ENCODE measurements around the gene ALDH1L1.

ALDH1L1 gene

DNA sequence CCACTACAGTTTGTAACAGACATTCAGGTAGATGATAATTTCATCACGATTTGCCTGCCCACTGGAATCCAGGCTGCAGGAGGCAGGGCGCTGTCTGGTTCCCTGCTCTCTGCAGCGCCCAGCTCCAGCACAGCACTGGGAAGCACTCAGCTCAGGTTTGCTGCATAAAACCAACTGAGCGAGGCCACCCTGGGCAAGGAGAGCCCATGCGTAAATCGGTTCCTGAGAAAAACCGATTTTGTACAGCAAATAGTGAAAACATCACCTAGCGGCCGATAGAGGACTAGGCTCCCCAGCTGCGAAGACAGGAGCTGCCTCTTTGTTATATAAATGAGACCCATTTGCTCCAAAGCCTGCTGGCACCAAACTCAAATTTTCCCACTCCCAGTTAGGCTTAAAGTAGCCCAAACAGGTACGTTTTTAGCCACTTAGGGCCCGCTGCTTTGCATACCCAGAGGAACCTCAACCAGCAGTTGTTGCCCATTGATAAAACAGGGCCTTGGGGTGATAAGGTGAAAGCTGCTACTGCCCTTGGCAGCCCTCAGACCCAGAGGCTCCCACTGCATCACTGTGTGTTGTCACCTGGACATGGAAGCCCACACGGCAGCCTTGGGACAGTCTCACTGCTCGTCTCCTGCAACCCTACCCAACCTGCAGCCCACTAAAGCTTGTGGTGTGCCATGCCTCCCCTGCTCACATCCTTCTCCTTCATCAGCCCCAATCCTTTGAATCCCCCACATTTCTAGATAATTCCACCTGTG lies 47.5 kb downstream of the ALDH1L1 start:
- no peak for DNase-seq

DNA sequence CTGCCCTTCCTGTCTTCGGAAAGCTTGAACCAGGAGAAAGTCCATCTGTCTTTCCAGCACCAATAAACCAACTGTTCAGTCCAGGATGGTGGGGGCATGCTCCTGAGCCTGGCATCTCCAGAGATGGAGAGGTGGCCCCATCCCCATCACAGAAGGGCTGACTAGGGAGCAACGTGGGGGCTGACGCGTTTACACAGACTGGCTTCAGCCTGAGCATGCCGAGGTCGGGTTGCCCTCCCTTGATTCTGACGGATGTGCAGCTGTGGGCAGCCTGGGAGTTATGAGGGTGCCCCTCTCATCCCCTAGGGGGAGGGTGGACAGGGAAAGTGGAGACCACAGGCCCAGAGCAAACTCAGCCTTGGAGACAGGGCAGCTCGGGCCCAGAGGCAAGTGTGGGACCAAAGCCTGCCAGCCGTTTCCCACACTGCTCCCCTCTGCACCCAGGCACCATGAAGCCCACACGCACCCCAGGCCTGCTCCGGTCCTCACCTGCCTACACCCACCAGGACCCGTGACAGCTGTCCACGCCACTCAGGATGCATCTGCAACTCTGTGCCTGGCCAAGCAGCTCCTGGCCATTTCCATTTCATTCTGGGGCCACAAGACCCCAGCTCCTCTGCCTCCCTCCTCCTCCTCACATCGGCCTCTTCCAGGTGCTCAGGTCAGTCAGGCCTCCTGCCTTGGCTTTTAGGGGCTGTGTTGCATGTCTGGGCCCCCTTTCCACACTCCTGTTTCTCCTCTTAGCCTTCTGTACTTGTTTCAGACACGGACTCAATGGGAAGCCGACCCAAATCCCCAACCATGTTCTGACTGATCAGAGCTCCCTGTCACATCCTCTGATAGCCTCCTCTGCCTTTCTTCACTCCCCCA lies 48.3 kb downstream of the ALDH1L1 start:
- no peak for DNase-seq

DNA sequence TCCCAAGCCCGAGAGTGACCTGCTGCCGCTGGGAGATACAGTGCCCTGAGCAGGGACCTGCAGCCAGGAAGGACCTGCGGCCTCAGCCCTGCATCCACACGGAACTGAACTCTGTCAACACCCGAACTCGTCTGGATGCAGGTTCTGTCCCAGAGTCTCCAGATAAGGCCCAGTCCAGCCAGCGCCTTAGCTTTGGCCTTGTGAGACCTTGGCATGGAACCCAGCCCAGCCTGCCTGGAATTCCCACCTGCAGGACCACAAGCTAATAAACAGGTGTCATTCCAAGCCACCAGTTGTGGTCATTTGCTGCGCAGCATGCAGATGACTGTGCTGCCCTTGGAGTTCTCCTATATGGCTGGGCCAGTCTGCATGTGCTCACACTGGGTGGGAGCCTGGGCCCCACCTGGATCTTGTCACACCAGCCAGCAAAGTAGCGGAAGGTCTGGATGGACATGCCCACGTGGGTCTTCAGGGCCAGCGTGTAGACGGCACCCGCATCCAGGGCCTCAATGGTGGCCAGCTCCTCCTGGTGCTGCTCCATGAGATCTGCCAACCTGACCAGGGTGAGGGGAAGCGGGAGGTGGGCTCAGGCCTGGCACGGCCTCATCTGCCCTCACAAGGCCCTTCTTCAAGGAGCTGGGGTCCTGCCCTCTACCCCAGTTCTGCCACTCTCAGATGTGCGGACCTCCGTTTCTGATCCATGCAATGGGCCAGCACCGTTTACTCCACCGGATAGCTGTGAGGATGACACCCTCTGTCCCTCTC lies 49.2 kb downstream of the ALDH1L1 start:
- DNase-seq: no peak

DNA sequence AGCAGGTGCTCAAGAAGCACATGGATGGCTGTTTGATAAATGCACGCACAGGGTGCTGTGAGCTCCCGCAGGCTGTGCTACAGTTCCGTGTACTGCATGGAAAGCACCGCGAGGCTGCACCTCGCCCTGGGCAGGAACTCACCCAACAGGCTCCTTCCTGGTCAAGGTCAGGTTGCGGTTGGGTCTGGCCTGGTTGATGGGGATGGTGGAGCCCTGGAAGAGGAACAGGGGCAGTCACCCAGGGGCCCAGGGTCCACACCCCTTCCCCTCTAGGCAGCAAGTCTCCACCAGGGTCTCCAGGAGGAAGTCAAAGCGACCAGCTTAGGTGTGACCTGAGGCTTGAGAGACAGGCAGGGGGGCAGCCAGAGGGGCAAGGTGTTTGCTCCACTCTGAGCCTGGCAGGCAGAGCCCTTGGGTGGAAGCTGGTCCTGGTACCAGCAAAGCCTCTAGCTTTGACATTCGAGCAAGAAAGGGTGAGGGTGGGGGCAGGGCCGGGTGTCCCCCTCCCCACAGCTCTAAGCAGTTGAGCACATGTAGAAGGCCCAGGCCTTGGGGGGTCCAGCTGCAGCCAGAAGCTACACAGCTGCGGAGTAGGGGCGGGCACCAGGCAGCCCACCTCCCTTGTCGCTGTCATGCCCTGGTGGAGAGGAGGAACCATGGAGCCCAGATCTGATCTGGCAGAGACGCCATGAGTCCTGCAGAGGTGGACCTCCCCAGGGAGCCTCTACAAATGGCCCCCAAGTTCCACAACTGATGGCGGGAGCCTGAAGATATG lies 50.1 kb downstream of the ALDH1L1 start:
- DNase-seq: no peak

DNA sequence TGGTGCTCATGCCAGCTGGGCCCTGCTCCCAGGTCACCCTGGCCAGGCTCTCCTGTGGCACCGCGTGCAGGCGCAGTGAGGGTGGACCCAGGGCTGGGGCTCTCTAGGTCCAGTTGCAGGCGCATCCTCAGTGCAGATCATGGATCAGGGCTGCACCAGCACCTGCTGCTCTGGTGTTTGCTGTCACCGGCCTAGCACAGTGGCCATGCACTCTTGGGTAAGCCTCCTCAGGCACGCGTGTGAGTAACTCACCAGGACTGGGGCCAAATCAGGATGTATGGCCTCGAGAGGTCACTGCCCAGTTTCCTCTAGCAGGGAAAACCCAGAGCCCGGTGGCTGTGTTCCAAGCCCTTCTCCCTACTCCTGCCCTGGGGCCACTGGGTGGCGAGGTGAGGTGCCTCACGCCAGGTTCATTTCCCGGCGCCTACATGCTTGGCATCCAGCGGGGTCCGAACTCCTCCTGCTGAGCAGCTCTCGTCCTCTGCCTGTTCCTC lies 50.9 kb downstream of the ALDH1L1 start:
- no peak for DNase-seq

DNA sequence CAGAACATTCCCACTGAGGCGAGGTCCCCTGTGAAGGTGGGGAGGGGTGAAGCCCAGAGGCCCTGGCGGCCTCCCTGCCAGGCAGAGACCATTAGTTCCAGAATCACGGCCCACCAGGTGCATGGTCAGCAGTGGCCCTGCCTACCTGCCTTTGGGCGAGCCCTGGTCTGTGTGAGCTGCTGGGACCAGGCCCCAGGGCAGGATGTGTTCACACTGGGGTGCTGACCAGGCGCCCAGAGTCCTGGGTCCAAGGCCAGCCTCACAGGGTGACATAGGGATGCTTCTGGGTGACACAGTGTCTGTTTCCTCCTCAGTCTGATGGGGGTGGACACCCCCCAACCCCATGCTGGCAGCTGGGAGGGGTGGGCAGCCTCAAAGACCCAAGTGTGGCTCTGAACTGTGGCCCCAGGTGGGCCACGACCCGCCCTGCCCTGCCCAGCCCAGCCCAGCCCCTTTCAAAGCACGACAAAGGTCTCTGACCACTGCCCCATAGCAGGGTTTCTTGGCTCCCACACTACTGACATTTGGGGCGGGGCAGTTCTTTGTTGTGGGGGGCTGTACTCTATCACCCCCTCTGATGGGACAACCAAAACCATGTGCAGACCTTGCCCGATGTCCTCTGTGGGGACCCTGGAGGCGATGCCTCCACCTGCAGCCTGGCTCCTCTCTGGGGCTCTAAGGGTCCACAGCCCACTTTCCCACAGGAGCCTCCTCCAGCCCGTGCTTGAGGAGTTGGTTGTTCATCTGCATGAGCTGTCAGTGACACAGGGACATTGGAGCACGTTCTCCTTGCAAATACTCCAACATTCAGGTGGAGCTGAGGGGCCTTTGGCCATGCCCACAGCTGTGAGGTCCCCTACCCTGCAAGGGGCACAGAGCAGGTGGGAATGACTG lies 51.6 kb downstream of the ALDH1L1 start:
- DNase-seq: no peak

DNA sequence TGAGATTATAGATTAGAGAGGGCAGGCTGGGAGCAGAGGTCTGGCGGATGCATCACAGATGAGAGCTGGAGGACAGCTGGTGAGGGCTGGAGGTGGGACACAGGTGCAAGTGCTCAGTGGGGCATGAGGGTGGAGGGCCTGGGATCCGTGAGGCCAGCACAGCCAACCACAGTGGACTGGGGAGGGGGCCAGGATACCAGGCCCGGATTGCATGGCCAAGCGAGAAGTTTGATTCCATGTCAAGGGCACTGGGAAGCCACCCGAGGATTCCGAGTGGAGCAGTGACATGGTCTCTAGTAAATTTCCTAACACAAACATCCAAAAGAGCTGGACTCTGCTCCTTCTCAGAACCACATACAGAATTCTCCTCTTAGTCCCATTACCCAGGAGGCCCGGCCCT lies 52.5 kb downstream of the ALDH1L1 start:
- no peak for DNase-seq

DNA sequence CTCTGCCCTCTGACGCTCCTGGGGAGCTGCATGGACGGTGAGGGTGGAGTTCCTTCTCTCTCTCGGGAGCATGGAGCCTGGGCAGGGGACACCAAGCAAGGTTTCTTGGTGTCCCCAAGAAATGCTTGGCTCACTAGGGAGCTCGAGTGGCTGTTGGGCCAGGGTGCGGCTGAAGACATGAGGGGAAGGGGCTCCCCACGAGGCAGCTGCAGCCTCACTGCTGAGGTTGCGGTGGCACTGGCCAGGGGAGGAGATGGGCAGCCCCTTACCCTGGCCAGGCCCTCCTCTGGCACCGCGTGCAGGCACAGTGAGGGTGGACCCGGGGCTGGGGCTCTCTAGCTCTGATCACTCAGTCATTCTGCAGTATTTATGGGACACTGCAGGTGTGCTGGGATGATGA lies 52.9 kb downstream of the ALDH1L1 start:
- DNase-seq: no peak

DNA sequence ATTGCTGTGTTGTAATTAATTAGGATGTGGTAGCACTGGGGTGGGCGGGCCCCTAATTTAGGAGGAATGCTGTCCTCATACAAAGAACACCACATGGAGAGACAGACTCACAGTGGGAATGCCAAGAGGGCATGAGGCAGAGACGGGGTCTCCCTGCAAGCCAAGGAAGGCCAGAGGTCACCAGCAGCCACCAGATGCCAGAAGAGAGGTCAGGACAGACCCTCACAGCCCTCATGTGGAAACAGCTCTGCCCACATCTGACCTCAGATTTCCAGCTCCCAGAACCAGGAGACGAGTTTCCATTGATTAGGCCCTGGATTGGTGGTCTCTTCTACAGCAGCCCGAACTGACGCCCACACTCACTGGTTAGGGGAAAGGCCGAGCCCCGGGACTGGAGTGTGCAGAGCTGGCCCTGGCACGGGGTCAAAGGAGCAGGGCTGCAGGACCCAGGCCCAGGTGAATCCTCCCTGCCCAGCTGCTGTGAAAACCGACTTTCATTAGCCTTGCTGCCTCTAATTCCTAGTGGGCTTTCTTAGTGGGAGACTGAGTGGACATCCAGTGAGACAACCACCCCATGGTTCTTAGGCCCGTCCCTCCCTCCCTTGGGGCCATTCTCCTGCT lies 53.5 kb downstream of the ALDH1L1 start:
- no peak for DNase-seq

DNA sequence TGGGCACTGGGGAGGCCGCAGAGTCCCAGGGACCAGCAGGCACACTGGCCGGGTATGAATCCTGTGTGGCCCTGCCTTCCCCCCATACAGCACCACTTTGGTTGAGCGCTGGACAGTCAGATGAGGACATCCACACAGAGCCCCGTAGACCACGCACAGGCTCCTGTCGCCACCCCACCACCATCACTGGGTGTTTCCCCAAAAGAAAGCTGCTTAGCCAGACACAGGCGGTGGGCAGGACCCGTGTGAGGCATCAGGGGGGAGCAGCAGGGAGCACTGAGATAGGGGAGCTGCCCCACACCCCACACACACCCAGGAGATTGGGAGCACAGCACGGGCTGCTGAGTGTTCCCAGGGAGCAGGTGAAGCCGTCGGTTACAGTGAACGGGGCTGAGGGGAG lies 54.1 kb downstream of the ALDH1L1 start:
- DNase-seq: no peak

DNA sequence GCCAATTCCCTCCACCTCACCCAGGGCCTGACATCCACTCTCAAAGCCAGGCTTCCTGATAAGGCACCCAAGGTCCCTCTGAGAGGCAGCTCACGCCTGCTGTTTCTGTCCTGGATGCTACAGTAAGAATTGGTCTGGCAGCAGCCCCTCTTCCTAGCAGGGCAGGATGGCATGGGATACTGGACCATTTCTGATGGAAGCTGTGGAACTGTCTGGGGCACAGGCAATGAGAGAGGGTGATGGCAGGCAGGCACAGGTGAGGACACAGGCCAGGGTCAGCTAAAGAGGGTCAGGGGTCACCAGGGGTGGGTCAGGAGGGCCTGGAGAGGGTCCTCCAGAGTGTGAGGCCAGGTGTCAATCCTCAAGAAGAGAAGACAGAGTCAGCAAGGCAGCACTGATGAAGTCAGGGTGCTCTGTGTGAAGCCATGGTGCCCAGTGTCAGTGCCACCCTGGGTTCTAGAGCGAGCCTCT lies 54.6 kb downstream of the ALDH1L1 start:
- DNase-seq: no peak

DNA sequence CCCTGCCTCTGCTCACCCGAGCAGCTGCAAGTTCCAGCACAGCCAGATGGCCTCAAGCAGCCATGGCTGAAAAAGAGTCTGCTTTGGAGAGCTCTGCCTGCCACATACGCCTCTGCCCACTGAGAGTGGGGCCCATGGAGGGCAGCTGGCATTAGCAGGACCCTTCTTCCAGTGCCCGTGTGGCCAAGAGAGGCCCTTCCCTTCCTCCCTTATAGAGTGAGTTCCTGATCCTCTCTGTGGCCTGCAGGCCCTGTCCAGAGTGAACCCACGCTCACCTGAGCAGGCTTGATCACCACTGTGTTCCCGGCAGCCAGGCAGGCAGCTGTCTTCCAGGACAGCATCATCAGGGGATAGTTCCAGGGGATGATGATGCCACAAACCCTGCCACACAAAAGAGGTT lies 55.0 kb downstream of the ALDH1L1 start:
- DNase-seq: no peak

DNA sequence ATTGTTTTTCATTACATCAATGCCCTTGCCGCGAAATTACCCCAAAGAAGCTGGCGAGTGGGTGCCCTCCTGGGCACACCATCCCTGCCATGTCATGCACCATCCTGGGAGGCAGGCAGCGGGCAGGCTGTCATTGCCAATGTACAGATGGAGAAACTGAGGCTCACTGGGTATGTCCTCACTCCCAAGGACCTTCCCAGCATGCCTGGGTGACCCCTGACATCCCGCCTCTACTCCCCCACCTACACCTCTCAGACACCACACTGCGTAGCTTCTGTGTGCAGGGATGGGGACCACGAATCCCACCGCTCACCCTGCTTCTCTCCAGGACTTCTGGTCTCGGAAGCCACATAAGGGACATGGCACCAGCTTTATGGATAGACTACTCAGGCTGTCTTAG lies 55.5 kb downstream of the ALDH1L1 start:
- no peak for DNase-seq

DNA sequence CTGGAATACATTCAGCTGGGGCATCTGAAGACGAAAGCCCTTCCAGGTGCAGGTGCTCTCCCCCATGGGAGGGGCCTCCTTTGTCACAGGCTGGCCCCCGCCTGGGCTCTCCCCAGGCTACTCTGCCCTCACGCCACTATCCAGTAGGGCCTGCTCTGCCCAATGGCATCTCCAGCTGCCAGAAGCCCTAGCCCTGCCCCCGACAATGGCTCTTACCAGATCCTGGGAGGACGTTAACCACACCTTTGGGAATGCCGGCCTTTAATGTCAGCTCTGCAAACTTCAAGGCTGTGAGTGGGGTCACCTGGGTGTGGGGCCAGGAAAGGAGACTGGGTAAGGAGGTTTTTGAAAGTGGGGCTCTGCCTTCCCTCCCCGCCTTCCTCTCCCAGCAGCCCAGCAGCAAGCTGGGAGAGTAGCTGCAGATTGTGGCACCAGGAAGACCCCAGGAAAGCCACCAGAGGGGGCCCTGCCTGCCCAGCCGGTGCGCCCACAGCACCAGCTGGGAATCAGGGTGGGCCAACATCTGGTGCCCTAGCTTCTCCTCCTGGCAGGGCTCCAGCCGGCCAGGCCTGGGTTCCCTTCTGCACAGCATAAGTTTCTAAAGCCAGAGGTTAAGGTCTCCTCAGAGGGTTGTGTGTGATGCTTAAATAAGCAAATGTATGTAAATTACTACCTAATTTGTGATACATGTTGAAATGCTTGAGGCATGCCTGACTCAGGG lies 56.1 kb downstream of the ALDH1L1 start:
- no peak for DNase-seq

DNA sequence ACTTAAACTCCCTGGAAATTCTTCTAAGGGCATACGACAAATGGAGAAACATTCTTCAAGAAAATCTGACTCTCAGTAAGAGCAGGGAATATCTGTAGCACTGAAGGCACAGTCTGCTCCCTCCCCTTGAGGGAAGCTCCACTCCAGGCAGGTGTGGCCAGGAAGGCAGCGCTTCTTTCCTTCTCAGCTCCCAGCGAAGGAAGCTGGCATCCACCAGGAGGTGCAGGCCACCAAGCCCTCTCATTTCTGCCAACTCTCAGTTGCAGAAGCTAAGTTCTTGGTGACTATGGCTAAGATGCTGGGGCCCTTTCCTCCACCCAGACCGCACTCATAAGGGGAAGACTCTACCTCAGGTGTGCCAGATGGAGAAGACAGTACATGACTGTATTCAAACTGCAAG lies 58.8 kb downstream of the ALDH1L1 start:
- DNase-seq: no peak

DNA sequence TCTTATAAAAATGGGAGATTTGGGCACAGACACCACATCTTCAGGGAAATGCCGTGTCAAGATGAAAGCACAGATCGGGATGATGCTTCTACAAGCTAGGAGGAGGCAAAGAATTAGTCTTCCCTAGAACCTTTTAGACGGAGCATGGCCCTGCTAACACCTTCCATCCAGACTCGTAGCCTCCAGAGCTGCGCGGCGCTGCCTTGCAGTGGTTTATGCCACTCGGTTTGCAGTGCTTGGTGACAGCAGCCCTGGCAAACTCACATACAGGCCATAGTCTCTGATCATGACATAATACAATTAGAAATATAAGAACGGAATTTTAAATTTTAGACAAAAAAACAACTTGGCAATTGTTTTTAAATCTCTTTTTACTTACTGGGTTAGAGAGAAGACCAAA lies 59.3 kb downstream of the ALDH1L1 start:
- no peak for DNase-seq

DNA sequence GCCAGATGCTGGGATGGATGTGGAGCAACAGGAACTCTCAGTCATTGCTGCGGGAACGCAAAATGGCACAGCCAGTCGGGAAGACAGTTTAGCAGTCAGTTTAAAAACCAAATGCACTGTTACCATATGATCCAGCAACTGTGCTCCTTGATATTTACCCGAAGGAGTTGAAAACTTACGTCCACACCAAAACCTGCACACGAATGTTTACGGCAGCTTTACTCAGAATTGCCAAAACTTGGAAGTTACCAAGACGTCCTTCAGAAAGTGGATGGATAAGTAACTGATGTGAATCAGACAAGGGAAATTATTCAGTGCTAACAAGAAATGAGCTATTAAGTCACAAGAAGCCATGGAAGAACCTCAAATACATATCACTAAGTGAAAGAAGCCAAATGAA lies 60.4 kb downstream of the ALDH1L1 start:
- no peak for DNase-seq

DNA sequence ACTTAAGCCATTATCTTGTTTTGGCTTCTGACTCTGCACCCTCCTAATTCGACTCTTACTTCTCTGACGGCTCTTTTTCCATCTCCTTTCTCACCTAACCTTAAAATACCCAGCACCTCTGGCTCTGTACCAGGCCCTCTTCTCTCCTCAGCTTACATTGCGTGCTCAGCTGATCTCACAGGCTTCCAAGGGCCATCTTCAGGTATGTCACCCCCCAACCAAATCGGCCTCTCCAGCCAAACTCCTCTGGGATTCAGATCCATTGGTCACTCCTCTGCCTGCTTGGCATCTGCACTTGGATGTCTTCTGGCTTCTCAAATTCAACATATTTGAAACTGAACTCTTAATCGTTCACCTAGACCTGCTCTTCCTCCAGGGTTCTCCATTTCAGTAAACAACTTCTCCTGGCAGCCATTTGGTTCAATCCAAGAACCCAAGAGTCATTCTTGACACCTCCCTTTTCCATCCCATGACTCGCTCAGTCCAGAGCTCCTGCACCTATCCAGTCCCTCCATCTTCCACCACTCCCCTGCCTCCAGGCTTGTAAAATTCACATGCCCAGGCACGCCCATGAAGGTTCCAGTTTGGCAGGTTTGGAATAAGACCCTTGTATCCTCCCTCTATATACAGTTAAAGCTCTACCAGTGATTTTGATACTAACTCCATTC lies 61.2 kb downstream of the ALDH1L1 start:
- DNase-seq: no peak

DNA sequence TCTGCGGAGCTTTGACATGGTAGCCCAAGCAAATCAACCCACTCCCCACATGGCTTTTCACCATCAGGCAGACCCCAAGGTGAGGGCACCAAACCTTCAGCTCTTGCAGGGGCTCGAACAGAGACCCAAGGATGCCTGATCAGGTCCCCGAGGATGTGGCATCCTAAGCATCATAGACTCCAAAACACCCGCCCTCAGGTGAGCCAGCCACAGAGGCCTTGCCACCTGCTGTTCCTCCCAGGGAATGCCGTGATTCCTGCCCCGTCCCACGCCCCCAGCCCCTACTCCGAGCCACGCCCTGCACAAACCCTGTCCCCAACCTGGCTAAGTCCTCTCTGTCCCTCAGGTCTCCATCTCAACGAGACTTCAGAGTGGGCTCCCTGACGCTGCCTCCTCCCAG lies 61.8 kb downstream of the ALDH1L1 start:
- no peak for DNase-seq

DNA sequence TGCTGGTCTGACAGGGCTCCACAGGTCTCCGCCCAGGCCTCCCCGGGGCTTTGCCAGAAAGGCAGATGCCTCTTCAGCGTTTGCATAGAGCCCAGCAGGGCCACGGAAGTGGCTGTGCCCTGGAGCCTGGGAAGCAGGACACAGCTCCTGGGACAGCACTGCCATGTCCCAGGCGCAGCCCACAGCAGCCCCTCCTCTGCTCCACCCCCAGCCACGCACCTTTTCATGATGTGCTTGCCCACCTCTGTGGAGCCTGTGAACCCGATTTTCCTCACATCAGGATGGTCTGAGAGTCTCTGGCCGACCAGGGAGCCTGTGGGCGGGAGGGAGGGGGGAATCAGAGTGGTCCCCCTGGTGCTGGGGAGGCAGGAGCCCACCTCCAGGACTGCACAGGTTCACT lies 62.6 kb downstream of the ALDH1L1 start:
- no peak for DNase-seq

Measured in NCI-H2081 treated with DMSO at 0.1 percent for 48 hours (cell line).